Loucy (cell line): Measurements from ENCODE around the gene AFF1.

Source experiments
- H2AFZ ChIP-seq: fragments of 200-600 bp; sonication (generic); 2 replicates; pipeline ENCODE4 v1.6.0; 2016; ENCODE audit warnings: antibody characterized with exemption, mild to moderate bottlenecking, low read length, moderate library complexity
- H3F3A ChIP-seq: fragments of 200-600 bp; 2 replicates; pipeline ENCODE4 v1.6.0; 2016; ENCODE audit warnings: antibody characterized with exemption, low read depth, mild to moderate bottlenecking
- H3K27me3 ChIP-seq: fragments of 200-600 bp; sonication (generic); 2 replicates; pipeline ENCODE4 v1.6.1; 2014; ENCODE audit warnings: low read length, mild to moderate bottlenecking; ENCODE audit not compliant: insufficient read depth, poor library complexity, severe bottlenecking
- H3K36me3 ChIP-seq: fragments of 200-600 bp; sonication (generic); 2 replicates; pipeline ENCODE4 v1.6.1; 2016; ENCODE audit warnings: low read length; ENCODE audit not compliant: insufficient read depth
- H3K4me1 ChIP-seq: fragments of 200-600 bp; sonication (generic); 2 replicates; pipeline ENCODE4 v1.5.1; 2014; ENCODE audit warnings: low read length, mild to moderate bottlenecking; ENCODE audit not compliant: insufficient read depth, poor library complexity, severe bottlenecking
- H3K4me2 ChIP-seq: fragments of 200-600 bp; sonication (generic); 2 replicates; pipeline ENCODE4 v1.6.0; 2014; ENCODE audit warnings: antibody characterized with exemption, low read length, low read depth, mild to moderate bottlenecking; ENCODE audit not compliant: poor library complexity, severe bottlenecking
- H3K4me3 ChIP-seq: fragments of 200-600 bp; sonication (generic); 2 replicates; pipeline ENCODE4 v1.5.1; 2014; ENCODE audit warnings: low read length, mild to moderate bottlenecking, mixed read lengths; ENCODE audit not compliant: poor library complexity, severe bottlenecking
- H3K79me2 ChIP-seq: fragments of 200-600 bp; sonication (generic); 2 replicates; pipeline ENCODE4 v1.6.1; 2014; ENCODE audit warnings: low read length; ENCODE audit not compliant: insufficient read depth
- H3K9ac ChIP-seq: fragments of 200-600 bp; sonication (generic); 2 replicates; pipeline ENCODE4 v1.6.0; 2014; ENCODE audit warnings: mild to moderate bottlenecking, low read depth, low read length, moderate library complexity; ENCODE audit not compliant: poor library complexity, severe bottlenecking
- H3K9me2 ChIP-seq: fragments of 200-600 bp; sonication (generic); replicated peaks from 2 replicates; pipeline ENCODE4 v1.6.1; 2016; ENCODE audit warnings: low read depth, low read length, mixed read lengths
- H3K9me3 ChIP-seq: fragments of 200-600 bp; sonication (generic); 2 replicates; pipeline ENCODE4 v1.6.1; 2014; ENCODE audit warnings: mild to moderate bottlenecking, antibody characterized with exemption, low read length, low read depth; ENCODE audit not compliant: insufficient read depth
- H4K20me1 ChIP-seq: fragments of 200-600 bp; sonication (generic); 2 replicates; pipeline ENCODE4 v1.6.0; 2014; ENCODE audit warnings: antibody characterized with exemption, low read length, mild to moderate bottlenecking; ENCODE audit not compliant: insufficient read depth, poor library complexity, severe bottlenecking
- CTCF ChIP-seq: fragments of 200-600 bp; sonication (generic); conservative IDR thresholded peaks from 2 replicates; pipeline ENCODE4 v1.5.1; 2014; ENCODE audit warnings: mild to moderate bottlenecking, antibody characterized with exemption, low read length
- EZH2phosphoT487 ChIP-seq: fragments of 200-600 bp; IDR thresholded peaks from 2 replicates; pipeline ENCODE4 v1.6.1; 2018; ENCODE audit warnings: antibody characterized with exemption, mild to moderate bottlenecking, moderate library complexity, borderline replicate concordance

Gene AFF1

GRCh38 chr4:86975927-86976326 lies 41.1 kb downstream of the AFF1 start:
- no peak overlapping the region for H2AFZ ChIP-seq
- no peaks in the 10 kb centered on the region for H3K36me3 ChIP-seq
- no peaks in the 10 kb centered on the region for H4K20me1 ChIP-seq
- no peak for TF ChIP-seq EZH2phosphoT487
- TF ChIP-seq CTCF = no peak
- H3K9ac ChIP-seq = no peak overlapping the region
- no peak overlapping the region for H3K4me3 ChIP-seq
- peaks cover 89% of the 10 kb centered on the region for H3K79me2 ChIP-seq
- H3K9me2 ChIP-seq = no peaks in the 10 kb centered on the region
- H3K9me3 ChIP-seq = no peaks in the 10 kb centered on the region
- peak overlapping the region; percentile 52 for H3K4me2 ChIP-seq
- peaks cover 56% of the 10 kb centered on the region for H3K4me1 ChIP-seq
- no peaks in the 10 kb centered on the region for H3F3A ChIP-seq
- H3K27me3 ChIP-seq = no peaks in the 10 kb centered on the region

- H3K79me2 ChIP-seq = peaks cover 79% of the 10 kb centered on the region
- H3K36me3 ChIP-seq = no peaks in the 10 kb centered on the region
- TF ChIP-seq CTCF (no peak), EZH2phosphoT487 (no peak)
- no peak overlapping the region for H3K9ac ChIP-seq
- H3K4me2 ChIP-seq = peak overlapping the region; percentile 3
- H3K27me3 ChIP-seq = no peaks in the 10 kb centered on the region
- H2AFZ ChIP-seq = no peak overlapping the region
- no peak overlapping the region for H3K4me3 ChIP-seq
- no peaks in the 10 kb centered on the region for H3K9me3 ChIP-seq
- no peaks in the 10 kb centered on the region for H3K9me2 ChIP-seq
- H4K20me1 ChIP-seq = no peaks in the 10 kb centered on the region
- H3K4me1 ChIP-seq = peaks cover 58% of the 10 kb centered on the region
- H3F3A ChIP-seq = no peaks in the 10 kb centered on the region
Measured at GRCh38 chr4:86976801-86977485, 42.1 kb downstream of the AFF1 start.

GRCh38 chr4:86977621-86978184 lies 42.9 kb downstream of the AFF1 start:
- no peaks in the 10 kb centered on the region for H3K9me3 ChIP-seq
- no peaks in the 10 kb centered on the region for H3K27me3 ChIP-seq
- no peaks in the 10 kb centered on the region for H3F3A ChIP-seq
- no peaks in the 10 kb centered on the region for H3K9me2 ChIP-seq
- H3K4me2 ChIP-seq = peak overlapping the region; percentile 3
- peaks cover 80% of the 10 kb centered on the region for H3K79me2 ChIP-seq
- no peak overlapping the region for H3K9ac ChIP-seq
- H3K4me1 ChIP-seq = peaks cover 59% of the 10 kb centered on the region
- H3K4me3 ChIP-seq = no peak overlapping the region
- H3K36me3 ChIP-seq = no peaks in the 10 kb centered on the region
- TF ChIP-seq EZH2phosphoT487 = no peak
- TF ChIP-seq CTCF = no peak
- no peak overlapping the region for H2AFZ ChIP-seq
- no peaks in the 10 kb centered on the region for H4K20me1 ChIP-seq
